Measurements from ENCODE around the gene CMKLR1.

The CMKLR1 gene

GRCh38 chr12:108357834-108358579, 18.9 kb upstream of the CMKLR1 start:
- H3K4me3 ChIP-seq (ENCODE audit: control insufficient read depth, low read depth, low read length): no peak overlapping the region
- no peak for TF ChIP-seq CTCF (IDR thresholded peaks at IDR 0.05; ENCODE audit: control insufficient read depth, insufficient read depth, low read depth, low read length, missing control alignments)
- no peak for DNase-seq (ENCODE audit: low read depth)

DNA sequence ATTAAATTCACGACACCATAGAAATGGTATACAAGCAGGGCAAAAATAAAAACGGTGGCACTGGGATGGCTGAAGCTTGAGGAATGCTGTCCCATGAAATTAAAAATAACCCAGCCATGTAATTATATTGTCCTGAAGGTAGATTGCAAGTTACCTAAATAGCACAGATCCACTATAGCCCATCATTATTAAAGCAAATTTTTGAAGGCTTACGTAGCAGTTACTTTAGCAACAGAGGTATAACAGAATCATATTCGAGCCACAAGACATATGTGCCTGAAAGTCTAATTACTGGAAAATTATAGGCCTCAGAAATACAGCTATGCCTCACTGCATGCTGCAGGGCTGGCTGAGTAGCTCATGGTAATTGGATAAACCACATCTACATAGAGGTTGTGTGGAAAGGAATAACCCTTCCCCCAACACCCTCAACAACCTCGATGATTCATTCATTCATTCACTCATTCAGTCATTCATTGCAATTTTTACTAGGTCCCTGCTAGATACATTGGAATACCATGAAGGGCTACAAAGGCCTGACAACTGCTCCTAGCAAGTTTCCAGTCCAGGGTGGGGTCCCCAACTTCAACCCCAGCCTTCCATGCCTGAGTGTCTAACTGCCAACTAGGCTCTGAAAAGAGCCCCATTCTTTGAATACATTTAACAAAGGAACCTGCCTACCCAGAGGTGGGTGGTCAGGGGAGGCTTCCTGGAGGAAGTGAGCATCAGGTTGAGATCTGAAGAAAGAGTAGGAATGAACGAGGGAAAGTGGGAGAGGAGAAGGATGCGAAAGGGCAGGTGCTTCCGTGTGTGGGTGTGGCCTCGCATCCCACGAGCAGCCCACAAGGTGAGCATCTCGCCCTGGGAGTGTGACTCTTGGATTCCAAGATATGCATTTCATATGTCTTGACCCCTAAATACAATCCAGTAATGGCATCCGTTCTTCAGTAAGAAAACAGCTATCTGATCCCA, 18.0 kb upstream of the CMKLR1 start:
- no peak for DNase-seq (ENCODE audit: low read depth)
- TF ChIP-seq CTCF (IDR thresholded peaks at IDR 0.05; ENCODE audit: control insufficient read depth, insufficient read depth, low read depth, low read length, missing control alignments): no peak
- no peak overlapping the region for H3K4me3 ChIP-seq (ENCODE audit: control insufficient read depth, low read depth, low read length)

DNA sequence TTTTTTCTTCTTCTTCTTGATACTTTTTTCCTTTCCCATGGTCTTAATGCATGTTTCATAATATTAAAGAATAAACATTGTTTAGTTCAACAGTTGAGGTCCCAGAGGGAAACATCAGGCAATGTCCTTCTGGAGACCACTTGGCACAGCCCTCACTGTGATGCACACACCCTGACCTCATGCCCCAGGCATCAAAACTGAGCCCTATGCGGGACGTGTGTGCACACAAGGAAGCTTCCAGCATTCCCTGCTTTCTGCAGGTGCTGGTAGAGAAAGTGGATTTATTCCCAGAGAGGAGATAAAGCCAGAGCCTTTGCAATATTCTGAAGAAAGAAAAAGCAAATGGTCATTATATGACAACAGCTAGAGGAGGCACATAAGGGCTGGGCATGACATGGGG, 16.0 kb upstream of the CMKLR1 start:
- DNase-seq (ENCODE audit: low read depth): no peak
- H3K4me3 ChIP-seq (ENCODE audit: control insufficient read depth, low read depth, low read length): no peak overlapping the region
- TF ChIP-seq CTCF (IDR thresholded peaks at IDR 0.05; ENCODE audit: control insufficient read depth, insufficient read depth, low read depth, low read length, missing control alignments): no peak

GRCh38 chr12:108352591-108352990, 13.5 kb upstream of the CMKLR1 start:
- TF ChIP-seq CTCF (IDR thresholded peaks at IDR 0.05; ENCODE audit: control insufficient read depth, insufficient read depth, low read depth, low read length, missing control alignments): no peak
- DNase-seq (ENCODE audit: low read depth): no peak
- no peak overlapping the region for H3K4me3 ChIP-seq (ENCODE audit: control insufficient read depth, low read depth, low read length)

DNA sequence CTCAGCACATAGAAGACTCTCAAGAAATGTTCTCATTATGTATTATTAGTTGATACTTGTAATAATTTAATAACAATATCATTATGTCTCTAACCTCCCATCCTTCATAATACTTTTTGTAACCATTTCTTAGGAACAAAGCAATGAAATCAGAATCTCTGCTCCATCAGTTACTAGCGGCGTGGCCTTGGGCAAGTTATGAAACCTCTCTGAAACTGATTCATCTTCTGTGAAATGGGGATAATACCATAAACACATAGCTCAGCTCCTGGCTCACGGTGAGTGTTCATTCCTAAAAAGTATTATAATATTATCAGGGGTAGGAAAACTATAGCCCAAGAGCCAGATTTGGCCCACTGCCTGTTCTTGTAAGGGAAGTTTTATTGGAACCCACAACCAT, 11.4 kb upstream of the CMKLR1 start:
- TF ChIP-seq CTCF (IDR thresholded peaks at IDR 0.05; ENCODE audit: control insufficient read depth, insufficient read depth, low read depth, low read length, missing control alignments): no peak
- DNase-seq (ENCODE audit: low read depth): no peak
- no peak overlapping the region for H3K4me3 ChIP-seq (ENCODE audit: control insufficient read depth, low read depth, low read length)

DNA sequence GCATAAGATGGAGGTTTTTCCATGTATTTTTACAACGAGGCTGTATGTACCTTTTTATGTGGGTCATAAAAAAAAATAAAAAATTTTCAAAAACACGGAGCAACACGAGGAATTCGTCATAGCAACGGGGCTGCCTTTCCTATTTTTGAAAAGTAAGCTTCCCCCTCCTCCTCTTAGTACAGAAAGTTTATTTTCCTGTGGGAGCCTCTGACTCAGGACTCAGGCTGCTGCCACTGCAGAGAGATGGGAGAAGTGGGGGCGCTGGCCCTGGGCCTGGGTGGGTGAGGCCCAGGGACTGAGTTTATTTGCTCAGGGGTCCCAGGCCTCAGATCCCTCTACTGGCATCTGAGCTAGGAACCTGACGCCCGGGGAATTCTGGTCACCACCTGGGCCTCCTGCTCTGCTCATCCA, 10.2 kb upstream of the CMKLR1 start:
- H3K4me3 ChIP-seq (ENCODE audit: control insufficient read depth, low read depth, low read length): no peak overlapping the region
- DNase-seq (ENCODE audit: low read depth): no peak
- TF ChIP-seq CTCF (IDR thresholded peaks at IDR 0.05; ENCODE audit: control insufficient read depth, insufficient read depth, low read depth, low read length, missing control alignments): no peak
